Nephron progenitor cell (in vitro differentiated cells): ENCODE results near the gene HOXD11.

Experiments used
- DNase-seq: peaks from one replicate; pipeline ENCODE4 v3.0.0; 2021
- H3K27ac Mint-ChIP-seq: 2 replicates; pipeline ENCODE4 v1.8.0; 2021; ENCODE audit warnings: mild to moderate bottlenecking, moderate library complexity, mixed read lengths
- H3K27me3 Mint-ChIP-seq: 2 replicates; pipeline ENCODE4 v1.8.0; 2021; ENCODE audit warnings: mild to moderate bottlenecking, low read depth, mixed read lengths; ENCODE audit not compliant: poor library complexity
- H3K36me3 Mint-ChIP-seq: 2 replicates; pipeline ENCODE4 v1.8.0; 2021; ENCODE audit warnings: low read depth, mixed read lengths
- H3K4me1 Mint-ChIP-seq: 2 replicates; pipeline ENCODE4 v1.8.0; 2021; ENCODE audit warnings: mixed read lengths
- H3K4me3 Mint-ChIP-seq: 2 replicates; pipeline ENCODE4 v1.8.0; 2021; ENCODE audit warnings: mild to moderate bottlenecking, moderate library complexity, mixed read lengths
- H3K9me3 Mint-ChIP-seq: 2 replicates; pipeline ENCODE4 v1.8.0; 2021; ENCODE audit warnings: mild to moderate bottlenecking, moderate library complexity, mixed read lengths
- CTCF ChIP-seq: fragments of 200-600 bp; sonication (generic); IDR thresholded peaks from 2 replicates; pipeline ENCODE4 v1.5.0; 2021; ENCODE audit warnings: antibody characterized with exemption

HOXD11 gene

GRCh38 chr2:176088048-176088936 is 18.8 kb upstream of the HOXD11 start:
- Mint-ChIP-seq H3K27ac (no peak overlapping the region), H3K36me3 (no peaks in the 10 kb centered on the region), H3K27me3 (peaks cover 95% of the 10 kb centered on the region), H3K4me1 (peaks cover 23% of the 10 kb centered on the region), H3K4me3 (peak overlapping the region; percentile 81), H3K9me3 (peaks cover 7% of the 10 kb centered on the region)
- TF ChIP-seq CTCF, result peak; percentile 67
- DNase-seq, result peak; percentile 75

- Mint-ChIP-seq H3K9me3 (peaks cover 13% of the 10 kb centered on the region), H3K4me1 (peaks cover 22% of the 10 kb centered on the region), H3K36me3 (no peaks in the 10 kb centered on the region), H3K27ac (no peak overlapping the region), H3K27me3 (peaks cover 95% of the 10 kb centered on the region), H3K4me3 (no peak overlapping the region)
- DNase-seq, result no peak
- TF ChIP-seq CTCF, result no peak
Observed at GRCh38 chr2:176088937-176089842, 17.9 kb upstream of the HOXD11 start.

- TF ChIP-seq CTCF, result no peak
- no peak for DNase-seq
- Mint-ChIP-seq H3K4me3 (no peak overlapping the region), H3K27me3 (peaks cover 95% of the 10 kb centered on the region), H3K27ac (no peak overlapping the region), H3K4me1 (peaks cover 22% of the 10 kb centered on the region), H3K9me3 (peaks cover 13% of the 10 kb centered on the region), H3K36me3 (no peaks in the 10 kb centered on the region)
Observed at GRCh38 chr2:176089843-176090395, 17.2 kb upstream of the HOXD11 start.

GRCh38 chr2:176090862-176091261 is 16.2 kb upstream of the HOXD11 start:
- no peak for DNase-seq
- peaks cover 13% of the 10 kb centered on the region for H3K9me3 Mint-ChIP-seq
- peaks cover 95% of the 10 kb centered on the region for H3K27me3 Mint-ChIP-seq
- peaks cover 22% of the 10 kb centered on the region for H3K4me1 Mint-ChIP-seq
- H3K4me3 Mint-ChIP-seq, result no peak overlapping the region
- TF ChIP-seq CTCF, result no peak
- no peaks in the 10 kb centered on the region for H3K36me3 Mint-ChIP-seq
- no peak overlapping the region for H3K27ac Mint-ChIP-seq

GRCh38 chr2:176091329-176092258 is 15.5 kb upstream of the HOXD11 start:
- Mint-ChIP-seq H3K27ac (no peak overlapping the region), H3K27me3 (peaks cover 95% of the 10 kb centered on the region), H3K36me3 (no peaks in the 10 kb centered on the region), H3K4me1 (peaks cover 24% of the 10 kb centered on the region), H3K4me3 (peak overlapping the region; percentile 73), H3K9me3 (peaks cover 13% of the 10 kb centered on the region)
- no peak for DNase-seq
- TF ChIP-seq CTCF, result no peak
